GM18507 (cell line): ENCODE measurements around the gene FAHD2B.
"Not testable (repeated sequence)": the region's sequence is repeated elsewhere in the genome, so short reads cannot be mapped to it uniquely, and the experiment has no call there.

Experiments used
- DNase-seq: peaks from one replicate; pipeline ENCODE4 v3.0.0; 2011; ENCODE audit warnings: low read depth; ENCODE audit not compliant: insufficient read length; ENCODE audit errors: extremely low spot score
- FAIRE-seq: peaks from 2 replicates; lab custom pipeline; 2011; peaks lifted over from hg19 to GRCh38; lab: Jason Lieb, UNC

Gene FAHD2B

GRCh38 chr2:97077213-97077612, 17.5 kb downstream of the FAHD2B start:
- not testable (repeated sequence) for FAIRE-seq, DNase-seq

DNA sequence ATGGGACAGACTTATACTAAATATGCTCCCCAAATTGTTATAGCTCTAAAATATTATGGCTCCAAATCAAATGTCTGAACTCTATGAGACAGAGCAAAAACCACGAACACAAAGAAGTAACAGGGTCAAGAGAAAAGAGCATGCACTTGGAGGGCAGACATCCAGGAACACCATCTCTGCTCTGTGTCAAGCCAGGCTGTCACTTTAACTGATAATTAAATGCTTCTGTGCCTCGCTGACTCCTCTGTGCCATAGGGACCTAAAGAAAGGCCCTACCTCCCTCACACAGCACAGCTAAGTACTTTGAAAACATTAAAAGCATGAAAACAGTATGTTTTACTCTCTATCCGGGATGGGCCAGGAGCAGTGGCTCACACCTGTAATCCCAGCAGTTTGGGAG, 23.8 kb downstream of the FAHD2B start:
- FAIRE-seq = not testable (repeated sequence)

GRCh38 chr2:97068722-97069121, 26.0 kb downstream of the FAHD2B start:
- not testable (repeated sequence) for DNase-seq, FAIRE-seq

More for the DNA sequence above, 23.8 kb downstream of the FAHD2B start:
- DNase-seq = not testable (repeated sequence)

DNA sequence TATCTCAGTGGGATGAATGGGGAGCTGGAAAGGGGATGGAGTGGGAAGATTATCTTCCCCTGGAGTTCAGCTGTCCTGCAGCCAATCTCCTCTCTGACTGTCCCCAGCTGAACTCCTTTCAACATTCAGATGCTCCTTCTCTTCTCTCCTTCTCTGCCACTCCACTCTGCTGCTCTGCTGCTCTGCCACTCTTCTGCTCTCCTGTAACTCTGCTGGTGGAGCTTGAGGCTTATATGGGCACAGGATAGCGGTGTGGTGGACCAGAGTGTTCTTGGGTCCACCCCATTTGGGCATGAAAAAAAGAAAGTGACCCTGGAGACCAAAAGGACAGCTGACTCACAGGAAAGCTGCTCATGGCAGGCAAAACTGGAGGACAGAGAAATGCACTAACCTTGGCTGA, 26.6 kb downstream of the FAHD2B start:
- DNase-seq (no peak), FAIRE-seq (no peak)

DNA sequence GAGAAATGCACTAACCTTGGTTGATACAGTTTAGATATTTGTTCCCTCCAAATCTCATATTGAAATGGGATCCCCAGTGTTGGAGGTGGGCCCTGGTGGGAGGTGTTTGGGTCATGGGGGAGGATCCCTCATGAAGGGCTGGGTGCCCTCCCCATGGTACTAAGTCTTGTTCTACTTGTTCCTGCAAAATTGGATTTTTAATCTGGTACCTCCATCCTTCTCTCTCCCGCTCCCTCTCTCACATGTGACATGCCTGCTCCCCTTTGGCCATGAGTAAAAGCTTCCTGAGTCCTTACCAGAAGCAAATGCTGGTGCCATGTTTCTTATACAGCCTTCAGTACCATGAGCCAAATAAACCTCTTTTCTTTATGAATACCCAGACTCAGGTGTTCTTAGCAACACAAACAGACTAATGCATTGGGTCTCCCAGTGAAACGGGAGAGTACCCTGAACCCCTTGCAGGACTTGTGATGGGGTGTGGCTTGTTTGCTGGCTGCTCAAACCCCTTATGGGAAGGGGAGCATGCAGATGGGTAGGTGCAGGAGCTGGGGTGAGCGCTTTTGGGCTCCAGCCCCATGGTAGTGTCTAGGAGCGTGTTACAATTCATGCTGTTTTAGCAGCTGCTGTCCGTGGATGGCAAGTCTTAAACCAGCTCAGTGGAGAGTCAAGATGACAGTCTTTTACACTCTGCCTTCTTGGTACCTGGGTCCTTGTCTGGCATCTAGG, 27.2 kb downstream of the FAHD2B start:
- FAIRE-seq = no peak
- DNase-seq = no peak

GRCh38 chr2:97066030-97066429, 28.7 kb downstream of the FAHD2B start:
- not testable (repeated sequence) for FAIRE-seq, DNase-seq

DNA sequence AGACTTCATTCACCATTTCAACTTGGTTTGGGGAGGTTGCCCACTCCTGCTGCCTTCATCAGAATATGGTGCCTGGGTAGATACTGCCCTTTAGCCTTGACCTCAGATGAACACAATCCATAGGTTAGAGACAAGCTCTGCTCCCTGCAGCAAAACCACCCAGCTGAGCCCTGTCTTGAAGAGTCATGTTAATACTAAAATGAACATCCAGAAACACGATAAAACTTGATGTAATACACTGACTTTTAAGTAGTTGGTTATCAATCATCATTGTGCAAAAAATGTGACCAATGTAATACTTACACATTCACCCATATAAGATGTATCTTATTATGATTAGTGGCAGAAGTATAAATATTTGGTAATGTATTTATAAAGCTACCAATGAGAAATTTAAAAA, 32.7 kb downstream of the FAHD2B start:
- not testable (repeated sequence) for DNase-seq, FAIRE-seq

DNA sequence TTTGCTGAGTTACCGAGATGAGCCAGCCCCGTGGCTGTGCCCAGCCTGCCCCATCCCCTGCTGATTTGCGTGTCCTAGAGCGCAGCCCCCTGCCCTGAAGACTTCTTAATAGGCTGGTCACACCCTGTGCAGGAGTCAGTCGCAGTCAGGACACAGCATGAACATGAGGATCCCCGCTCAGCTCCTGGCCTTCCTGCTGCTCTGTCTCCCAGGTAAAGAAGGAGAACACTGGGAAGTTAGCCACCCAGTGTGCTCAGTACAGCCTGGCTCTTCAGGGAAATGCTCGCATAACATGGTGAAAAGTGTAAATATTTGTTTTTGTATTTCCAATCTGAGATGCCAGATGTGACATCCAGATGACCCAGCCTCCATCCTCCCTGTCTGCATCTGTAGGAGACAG, 34.9 kb downstream of the FAHD2B start:
- not testable (repeated sequence) for DNase-seq, FAIRE-seq

DNA sequence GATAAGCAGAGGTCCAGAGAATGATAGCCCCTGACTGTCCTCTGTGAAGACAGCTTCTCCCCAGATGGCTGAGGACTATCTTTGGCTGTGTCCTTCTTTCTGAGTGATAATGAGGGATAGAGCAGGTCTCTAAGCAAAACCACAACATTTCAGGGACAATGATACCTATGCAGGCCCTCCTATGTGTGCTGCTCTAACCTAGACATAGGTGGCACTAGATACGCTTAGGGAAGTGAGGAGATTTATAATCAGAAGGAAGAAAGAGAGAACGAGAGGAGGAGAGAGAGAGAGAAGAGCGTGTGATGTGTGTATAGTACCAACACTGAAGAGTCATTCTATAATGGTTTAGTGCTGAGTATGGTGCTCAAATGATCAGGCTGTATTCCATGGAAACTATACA, 38.5 kb downstream of the FAHD2B start:
- FAIRE-seq, DNase-seq: not testable (repeated sequence)

- FAIRE-seq, DNase-seq: not testable (repeated sequence)
These were observed 44.6 kb downstream of the FAHD2B start for GRCh38 chr2:97050032-97050431.

DNA sequence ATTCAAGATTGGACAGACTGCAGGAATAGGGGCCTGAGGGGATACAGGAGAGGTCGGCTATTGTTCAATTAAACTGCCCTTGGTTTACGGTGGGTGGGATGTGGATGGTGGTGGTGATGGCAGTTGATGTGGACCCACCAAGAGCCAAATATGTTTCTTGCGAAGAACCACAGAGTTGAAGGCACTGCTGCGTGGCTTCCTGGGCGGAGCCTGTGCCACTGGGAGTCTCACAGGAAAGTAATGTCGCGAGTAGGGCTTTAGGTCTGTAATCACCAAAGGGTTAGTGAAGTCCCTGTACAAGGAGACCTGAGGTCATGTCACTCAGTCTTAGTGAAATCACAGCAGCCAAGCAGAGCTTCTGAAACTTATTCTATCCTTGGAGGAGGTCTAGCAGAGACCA, 46.2 kb downstream of the FAHD2B start:
- FAIRE-seq, DNase-seq: not testable (repeated sequence)

GRCh38 chr2:97046676-97047075, 48.0 kb downstream of the FAHD2B start:
- FAIRE-seq, DNase-seq: not testable (repeated sequence)

DNA sequence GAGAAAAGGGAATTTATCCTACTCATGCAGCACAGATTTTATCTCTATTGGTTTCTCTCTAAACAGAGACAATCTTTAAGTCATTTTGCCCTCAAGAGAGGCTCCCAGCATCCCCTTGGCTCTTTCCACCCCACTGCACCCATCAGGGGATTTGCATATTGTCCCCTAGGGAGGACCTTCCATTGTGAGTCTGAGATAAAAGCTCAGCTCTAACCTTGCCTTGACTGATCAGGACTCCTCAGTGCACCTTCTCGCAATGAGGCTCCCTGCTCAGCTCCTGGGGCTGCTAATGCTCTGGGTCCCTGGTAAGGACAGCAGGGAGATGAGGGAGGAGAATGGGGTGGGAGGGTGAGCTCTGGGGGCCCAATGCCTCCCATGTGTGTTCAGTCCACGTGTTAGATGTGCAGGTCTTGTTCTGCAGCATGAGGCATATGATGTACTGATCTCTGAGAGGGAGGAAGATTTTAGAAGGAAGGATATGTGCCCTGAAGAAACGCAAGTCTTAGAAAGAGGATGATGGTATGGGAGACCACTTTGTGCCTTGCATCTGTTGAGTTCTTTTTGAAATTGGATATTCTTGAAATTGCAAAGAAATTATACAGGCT, 48.7 kb downstream of the FAHD2B start:
- not testable (repeated sequence) for FAIRE-seq, DNase-seq
